ENCODE measurements around the gene INPPL1. TPM values are rescaled to one million over a fixed set of nuclear protein-coding genes. Genes with fewer than 3 reads are reported as not detected.
"Not testable (repeated sequence)": the region's sequence is repeated elsewhere in the genome, so short reads cannot be mapped to it uniquely, and the experiment has no call there.

Gene INPPL1
- polyA plus RNA-seq, 1 experiment: 164 TPM

DNA sequence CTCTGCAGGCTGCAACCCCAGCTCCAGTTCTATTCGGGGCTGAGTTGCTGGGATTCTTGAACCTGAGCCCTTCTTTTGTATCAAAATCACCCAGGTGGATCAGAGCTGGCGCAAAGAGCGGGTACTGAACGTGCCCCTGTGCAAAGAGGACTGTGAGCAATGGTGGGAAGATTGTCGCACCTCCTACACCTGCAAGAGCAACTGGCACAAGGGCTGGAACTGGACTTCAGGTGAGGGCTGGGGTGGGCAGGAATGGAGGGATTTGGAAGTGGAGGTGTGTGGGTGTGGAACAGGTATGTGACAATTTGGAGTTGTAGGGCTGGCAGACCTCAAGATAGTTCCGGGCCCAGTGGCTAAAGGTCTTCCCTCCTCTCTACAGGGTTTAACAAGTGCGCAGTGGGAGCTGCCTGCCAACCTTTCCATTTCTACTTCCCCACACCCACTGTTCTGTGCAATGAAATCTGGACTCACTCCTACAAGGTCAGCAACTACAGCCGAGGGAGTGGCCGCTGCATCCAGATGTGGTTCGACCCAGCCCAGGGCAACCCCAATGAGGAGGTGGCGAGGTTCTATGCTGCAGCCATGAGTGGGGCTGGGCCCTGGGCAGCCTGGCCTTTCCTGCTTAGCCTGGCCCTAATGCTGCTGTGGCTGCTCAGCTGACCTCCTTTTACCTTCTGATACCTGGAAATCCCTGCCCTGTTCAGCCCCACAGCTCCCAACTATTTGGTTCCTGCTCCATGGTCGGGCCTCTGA lies 28.9 kb upstream of the INPPL1 start:
- DNase-seq (ENCODE audit: low read depth): no peak
- CTCF ChIA-PET: interaction anchor here (0.6 to 2.1 kb wide), 3 partner anchors 12 to 170 kb away, joined by 3 to 7 read pairs (median 3); no protein-coding TSS in a partner anchor
- POLR2A ChIA-PET: no interaction called here
- Histone ChIP-seq H3K4me3 (ENCODE audit: low read depth, low read length) (no peak overlapping the region), H3K36me3 (ENCODE audit: control insufficient read depth, insufficient read depth, low read length) (no peaks in the 10 kb centered on the region), H3K27me3 (ENCODE audit: control insufficient read depth, insufficient read depth, low read length) (no peaks in the 10 kb centered on the region; the same call in 1 of the 2 replicates)
- TF ChIP-seq, protein P1, sequence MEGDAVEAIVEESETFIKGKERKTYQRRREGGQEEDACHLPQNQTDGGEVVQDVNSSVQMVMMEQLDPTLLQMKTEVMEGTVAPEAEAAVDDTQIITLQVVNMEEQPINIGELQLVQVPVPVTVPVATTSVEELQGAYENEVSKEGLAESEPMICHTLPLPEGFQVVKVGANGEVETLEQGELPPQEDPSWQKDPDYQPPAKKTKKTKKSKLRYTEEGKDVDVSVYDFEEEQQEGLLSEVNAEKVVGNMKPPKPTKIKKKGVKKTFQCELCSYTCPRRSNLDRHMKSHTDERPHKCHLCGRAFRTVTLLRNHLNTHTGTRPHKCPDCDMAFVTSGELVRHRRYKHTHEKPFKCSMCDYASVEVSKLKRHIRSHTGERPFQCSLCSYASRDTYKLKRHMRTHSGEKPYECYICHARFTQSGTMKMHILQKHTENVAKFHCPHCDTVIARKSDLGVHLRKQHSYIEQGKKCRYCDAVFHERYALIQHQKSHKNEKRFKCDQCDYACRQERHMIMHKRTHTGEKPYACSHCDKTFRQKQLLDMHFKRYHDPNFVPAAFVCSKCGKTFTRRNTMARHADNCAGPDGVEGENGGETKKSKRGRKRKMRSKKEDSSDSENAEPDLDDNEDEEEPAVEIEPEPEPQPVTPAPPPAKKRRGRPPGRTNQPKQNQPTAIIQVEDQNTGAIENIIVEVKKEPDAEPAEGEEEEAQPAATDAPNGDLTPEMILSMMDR (IDR thresholded peaks at IDR 0.05; ENCODE audit: insufficient read depth, low read depth, low read length): no peak

DNA sequence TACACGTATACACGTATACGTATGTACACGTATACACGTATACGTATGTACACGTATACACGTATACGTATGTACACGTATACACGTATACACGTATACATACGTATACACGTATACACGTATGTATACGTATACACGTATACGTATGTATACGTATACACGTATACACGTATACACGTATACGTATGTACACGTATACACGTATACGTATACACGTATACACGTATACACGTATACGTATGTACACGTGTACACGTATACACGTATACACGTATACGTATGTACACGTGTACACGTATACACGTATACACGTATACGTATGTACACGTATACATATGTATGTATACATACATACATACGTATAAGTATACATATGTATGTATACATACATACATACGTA lies 23.1 kb upstream of the INPPL1 start:
- H3K27me3 ChIP-seq (ENCODE audit: control insufficient read depth, insufficient read depth, low read length); H3K36me3 ChIP-seq (ENCODE audit: control insufficient read depth, insufficient read depth, low read length); H3K4me3 ChIP-seq (ENCODE audit: low read depth, low read length); CTCF ChIA-PET; DNase-seq (ENCODE audit: low read depth); POLR2A ChIA-PET: not testable (repeated sequence)

DNA sequence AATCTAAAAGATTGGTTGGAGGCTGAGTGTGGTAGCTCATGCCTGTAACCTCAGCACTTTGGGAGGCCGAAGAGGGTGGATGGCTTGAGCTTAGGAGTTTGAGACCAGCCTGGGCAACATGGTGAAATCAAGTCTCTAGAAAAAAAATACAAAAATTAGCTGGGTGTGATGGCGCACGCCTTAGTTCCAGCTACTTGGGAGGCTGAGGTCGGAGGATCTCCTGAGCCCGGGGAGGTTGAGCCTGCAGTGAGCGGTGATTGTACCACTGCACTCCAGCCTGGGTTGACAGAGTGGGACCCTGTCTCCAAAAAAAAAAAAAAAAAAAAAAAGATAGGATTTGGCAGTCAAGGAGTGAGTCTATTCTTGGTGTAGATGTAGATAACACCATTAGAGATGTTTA lies 22.0 kb upstream of the INPPL1 start:
- TF ChIP-seq, protein P1 (IDR thresholded peaks at IDR 0.05; ENCODE audit: insufficient read depth, low read depth, low read length): no peak
- Histone ChIP-seq H3K36me3 (ENCODE audit: control insufficient read depth, insufficient read depth, low read length) (no peaks in the 10 kb centered on the region), H3K27me3 (ENCODE audit: control insufficient read depth, insufficient read depth, low read length) (no peaks in the 10 kb centered on the region; the same call in 1 of the 2 replicates), H3K4me3 (ENCODE audit: low read depth, low read length) (no peak overlapping the region)
- ChIA-PET POLR2A (no interaction called here), CTCF (no interaction called here)
- DNase-seq (ENCODE audit: low read depth): no peak

DNA sequence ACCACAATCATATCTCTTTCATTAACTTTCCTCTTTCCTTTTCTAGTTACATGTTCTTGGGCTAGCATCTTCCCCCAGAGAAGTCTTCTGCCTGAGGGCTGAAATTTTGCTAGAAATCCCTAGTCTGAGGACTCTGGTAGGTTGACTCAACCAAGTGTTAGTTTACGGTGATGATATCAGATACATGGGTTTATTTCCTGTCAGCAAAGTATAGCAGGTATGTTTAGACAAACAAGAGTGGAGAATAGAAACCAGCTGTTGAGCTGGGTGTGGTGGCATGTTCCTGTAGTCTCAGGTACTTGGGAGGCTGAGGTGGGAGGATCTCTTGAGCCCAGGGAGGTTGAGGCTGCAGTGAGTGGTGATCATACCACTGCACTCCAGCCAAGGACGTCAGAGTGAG lies 21.4 kb upstream of the INPPL1 start:
- H3K27me3 ChIP-seq (ENCODE audit: control insufficient read depth, insufficient read depth, low read length): no peaks in the 10 kb centered on the region; the same call in 1 of the 2 replicates
- ChIA-PET POLR2A (no interaction called here), CTCF (no interaction called here)
- TF ChIP-seq, protein P1 (IDR thresholded peaks at IDR 0.05; ENCODE audit: insufficient read depth, low read depth, low read length): no peak
- DNase-seq (ENCODE audit: low read depth): no peak
- no peaks in the 10 kb centered on the region for H3K36me3 ChIP-seq (ENCODE audit: control insufficient read depth, insufficient read depth, low read length)
- H3K4me3 ChIP-seq (ENCODE audit: low read depth, low read length): no peak overlapping the region

DNA sequence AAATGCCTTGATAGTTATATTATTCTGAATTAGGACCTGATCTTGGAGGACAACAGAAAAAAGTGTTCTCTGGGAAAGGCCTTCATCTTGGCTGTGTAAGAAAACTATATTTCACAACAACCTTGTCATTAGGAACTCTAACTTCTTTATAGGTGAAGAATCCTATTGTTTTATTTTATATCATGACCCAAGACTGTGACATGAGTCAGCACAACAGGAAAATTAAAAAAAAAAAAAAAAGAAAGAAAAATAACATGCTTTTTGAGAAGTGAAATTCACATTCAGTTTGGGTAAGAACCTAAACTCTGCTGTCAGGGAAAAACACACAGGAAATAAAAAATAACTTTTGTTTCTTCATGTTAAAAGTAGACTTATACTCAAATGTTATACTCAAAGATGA lies 19.7 kb upstream of the INPPL1 start:
- Histone ChIP-seq H3K36me3 (ENCODE audit: control insufficient read depth, insufficient read depth, low read length) (no peaks in the 10 kb centered on the region), H3K27me3 (ENCODE audit: control insufficient read depth, insufficient read depth, low read length) (no peaks in the 10 kb centered on the region; the same call in 1 of the 2 replicates), H3K4me3 (ENCODE audit: low read depth, low read length) (no peak overlapping the region)
- ChIA-PET POLR2A (no interaction called here), CTCF (interaction anchor here (0.6 to 1.7 kb wide), 2 partner anchors 11 to 21 kb away, joined by 3 to 5 read pairs; no protein-coding TSS in a partner anchor)
- DNase-seq (ENCODE audit: low read depth): no peak
- TF ChIP-seq, protein P1 (IDR thresholded peaks at IDR 0.05; ENCODE audit: insufficient read depth, low read depth, low read length): no peak

DNA sequence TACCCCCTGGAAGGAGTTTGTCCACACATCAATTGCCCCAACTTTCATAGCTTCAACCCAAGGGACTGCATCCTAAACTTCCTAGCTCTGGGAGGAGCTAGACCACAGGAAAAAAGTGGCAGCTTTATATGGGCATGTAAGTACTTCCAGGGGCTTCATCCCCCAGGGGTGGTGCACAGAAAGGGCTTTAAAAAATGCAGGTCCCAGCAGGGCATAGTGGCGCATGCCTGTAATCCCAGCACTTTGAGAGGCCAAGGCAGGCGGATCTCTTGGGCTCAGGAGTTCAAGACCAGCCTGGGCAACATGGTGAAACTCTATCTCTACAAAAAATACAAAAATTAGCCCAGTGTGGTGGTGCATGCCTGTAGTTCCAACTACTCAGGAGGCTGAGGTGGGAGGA lies 17.8 kb upstream of the INPPL1 start:
- H3K4me3 ChIP-seq (ENCODE audit: low read depth, low read length); H3K27me3 ChIP-seq (ENCODE audit: control insufficient read depth, insufficient read depth, low read length); DNase-seq (ENCODE audit: low read depth); H3K36me3 ChIP-seq (ENCODE audit: control insufficient read depth, insufficient read depth, low read length); POLR2A ChIA-PET: not testable (repeated sequence)
- CTCF ChIA-PET: interaction anchor here (1.4 kb wide), 1 partner anchor 230 kb away, joined by 3 read pairs; no protein-coding TSS in a partner anchor

Measured in BJ (cell line).